Stimulated activated CD8-positive, alpha-beta memory T cell treated with anti-CD3 and anti-CD28 coated beads, Interleukin-12 subunit alpha, Interleukin-12 subunit beta, amount 100 ng/mL, for 24 hours (primary cell): ENCODE data around the gene C11orf71.

Experiments
- DNase-seq: peaks from one replicate; pipeline ENCODE4 v3.0.0-alpha.2; 2020; ENCODE audit errors: extremely low read depth

Gene C11orf71

GRCh38 chr11:114359342-114359741 is 41.0 kb downstream of the C11orf71 start:
- DNase-seq: no peak

DNA sequence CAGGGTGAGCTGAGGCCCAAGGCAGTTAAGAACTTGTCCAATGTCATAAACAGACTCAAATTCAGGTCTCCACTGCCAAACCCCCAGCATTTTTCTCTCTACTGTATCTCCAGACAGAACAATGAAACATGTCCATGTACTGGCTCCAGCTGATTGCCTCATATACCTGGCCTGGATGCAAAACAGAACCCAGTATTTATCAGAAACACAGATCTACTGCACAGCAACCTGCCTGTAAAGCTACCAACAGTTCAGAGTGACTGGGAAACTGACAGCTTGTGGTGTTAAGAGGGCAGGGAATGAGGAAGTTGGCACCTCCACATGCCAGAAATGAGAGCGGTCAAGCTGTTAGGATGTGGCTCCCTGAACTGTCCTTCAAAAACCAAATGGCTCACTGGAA is 41.6 kb downstream of the C11orf71 start:
- DNase-seq: no peak

- no peak for DNase-seq
Observed at GRCh38 chr11:114354076-114354475, 46.2 kb downstream of the C11orf71 start.

GRCh38 chr11:114353443-114353842 is 46.9 kb downstream of the C11orf71 start:
- no peak for DNase-seq

GRCh38 chr11:114350022-114350421 is 50.3 kb downstream of the C11orf71 start:
- DNase-seq: no peak
